Fibroblast of skin of left quadriceps (primary cell): ENCODE measurements around the gene TMCC3.

Source experiments
- DNase-seq, 2 experiments: peaks; one replicate each; pipeline ENCODE4 v3.0.0-alpha.2; 2013; ENCODE audit warnings: low read depth in 2 of 2

Gene TMCC3

DNA sequence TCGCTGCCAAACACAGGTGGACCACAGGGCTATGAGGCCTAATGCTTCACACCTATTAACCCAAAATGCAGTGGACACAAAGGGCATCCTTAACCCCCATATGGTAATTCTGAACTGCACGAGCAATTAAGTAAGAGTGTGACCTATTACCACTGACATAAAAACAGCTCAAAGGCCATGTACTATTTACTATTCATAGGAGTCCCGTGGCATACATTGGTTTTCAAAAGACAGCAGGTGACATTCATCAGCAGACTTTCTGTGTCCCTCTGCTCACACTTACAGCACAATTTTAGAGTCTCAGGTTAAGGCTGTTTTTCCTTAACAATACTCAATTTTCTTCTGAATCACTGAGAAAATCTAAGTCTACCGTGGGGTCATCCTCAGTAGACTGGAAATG, 23.1 kb upstream of the TMCC3 start:
- no peak for DNase-seq

DNA sequence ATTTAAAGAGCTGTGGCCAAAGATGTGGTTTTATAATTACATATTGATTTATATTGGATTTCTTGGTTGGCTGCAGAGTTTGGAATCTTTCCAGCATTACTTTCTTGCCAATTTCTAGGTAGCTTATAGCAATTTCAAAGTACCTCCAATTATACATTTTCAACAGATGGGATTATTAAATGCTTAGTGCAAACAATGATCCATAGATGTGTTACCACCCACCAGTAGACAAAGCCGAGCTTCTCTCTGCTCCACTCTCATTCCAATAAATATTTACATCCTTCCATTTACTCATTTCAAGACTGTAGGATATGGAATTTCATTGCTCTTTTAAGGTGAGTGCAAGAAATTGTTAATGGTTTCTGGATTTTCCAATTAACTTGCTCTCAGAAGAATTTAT, 21.6 kb upstream of the TMCC3 start:
- DNase-seq, result no peak

- DNase-seq, result no peak
These were observed 20.5 kb upstream of the TMCC3 start for GRCh38 chr12:94670898-94671297.

- DNase-seq, result no peak
These were observed 19.7 kb upstream of the TMCC3 start for GRCh38 chr12:94670075-94670474.

DNA sequence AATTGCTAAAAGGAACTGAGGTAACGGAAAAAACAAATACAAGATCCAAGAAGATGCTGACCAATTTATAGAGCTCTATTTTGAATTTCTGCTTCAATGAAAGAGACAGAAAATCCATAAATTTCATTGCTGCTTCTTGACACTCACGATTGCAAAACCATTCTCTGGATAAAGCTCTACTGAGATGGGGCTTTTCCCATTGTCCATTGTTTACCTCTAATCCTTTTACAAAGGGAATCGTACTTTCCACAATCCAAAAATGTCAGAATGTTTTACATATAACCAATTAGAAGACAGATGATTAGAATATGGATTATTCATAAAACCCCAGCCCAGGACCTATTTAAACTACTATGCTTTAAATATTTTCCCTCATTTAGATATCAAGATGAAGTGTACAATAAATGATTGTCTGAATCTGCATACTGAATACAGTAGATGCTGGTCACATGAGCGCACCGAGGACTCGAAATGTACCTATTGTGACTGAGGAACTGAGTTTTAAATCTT, 16.7 kb upstream of the TMCC3 start:
- DNase-seq, result no peak

DNA sequence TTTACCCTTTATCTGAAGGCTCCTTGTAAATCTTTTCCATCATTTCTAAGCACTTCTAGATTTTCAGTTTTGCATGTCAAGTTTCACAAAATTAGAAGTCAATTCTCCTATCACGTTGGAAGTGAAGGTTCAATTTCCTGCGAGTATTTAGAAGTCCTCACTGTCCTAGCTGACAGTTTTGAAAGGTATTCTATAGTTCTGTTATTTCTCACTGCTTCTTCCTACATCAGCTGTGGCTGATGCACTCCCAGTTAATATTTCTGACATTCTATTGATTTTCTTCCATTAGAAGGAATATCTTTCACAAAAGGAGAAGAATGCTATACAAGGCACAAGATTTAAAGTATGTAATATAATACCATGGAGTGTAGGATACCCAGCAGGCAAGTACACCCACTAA, 15.8 kb upstream of the TMCC3 start:
- no peak for DNase-seq

DNA sequence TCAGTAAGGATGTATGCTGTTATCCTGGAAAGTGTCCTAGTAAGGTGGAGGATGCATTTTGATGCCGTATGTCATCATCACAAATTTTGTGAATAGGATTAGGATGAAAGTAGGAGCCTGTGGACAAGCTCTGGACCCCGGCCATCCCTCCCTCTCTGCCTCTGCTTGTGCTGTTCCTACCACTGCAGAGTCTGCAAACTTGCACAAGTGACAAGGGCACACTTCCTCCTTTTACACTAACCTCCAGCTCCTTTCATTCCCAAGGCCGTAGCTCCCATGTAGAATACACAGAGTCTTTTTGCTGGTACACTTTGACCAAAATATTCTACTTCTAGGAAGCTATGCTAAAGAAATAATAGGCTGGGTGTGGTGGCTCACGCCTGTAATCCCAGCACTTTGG, 13.3 kb upstream of the TMCC3 start:
- DNase-seq, result no peak

DNA sequence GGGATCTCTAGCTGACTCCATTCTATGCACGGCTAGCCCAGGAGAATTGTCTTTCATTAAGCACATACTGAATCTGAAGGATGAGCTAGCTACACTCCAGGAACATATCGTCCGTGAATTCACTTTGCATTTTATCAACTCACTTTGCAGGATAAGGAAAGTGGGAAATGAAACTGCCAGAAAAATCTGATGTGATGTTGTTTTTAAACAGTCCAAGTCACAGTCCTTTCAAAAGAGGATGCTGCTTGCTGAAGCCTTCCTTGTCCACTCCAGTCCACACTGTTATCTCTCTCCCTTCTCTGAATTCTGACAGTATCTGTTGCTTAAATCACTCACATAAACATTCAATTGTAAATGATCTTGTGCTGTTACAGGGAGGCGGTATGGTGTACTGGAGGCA, 12.7 kb upstream of the TMCC3 start:
- DNase-seq, result no peak

GRCh38 chr12:94660436-94660835, 10.1 kb upstream of the TMCC3 start:
- DNase-seq, result no peak

DNA sequence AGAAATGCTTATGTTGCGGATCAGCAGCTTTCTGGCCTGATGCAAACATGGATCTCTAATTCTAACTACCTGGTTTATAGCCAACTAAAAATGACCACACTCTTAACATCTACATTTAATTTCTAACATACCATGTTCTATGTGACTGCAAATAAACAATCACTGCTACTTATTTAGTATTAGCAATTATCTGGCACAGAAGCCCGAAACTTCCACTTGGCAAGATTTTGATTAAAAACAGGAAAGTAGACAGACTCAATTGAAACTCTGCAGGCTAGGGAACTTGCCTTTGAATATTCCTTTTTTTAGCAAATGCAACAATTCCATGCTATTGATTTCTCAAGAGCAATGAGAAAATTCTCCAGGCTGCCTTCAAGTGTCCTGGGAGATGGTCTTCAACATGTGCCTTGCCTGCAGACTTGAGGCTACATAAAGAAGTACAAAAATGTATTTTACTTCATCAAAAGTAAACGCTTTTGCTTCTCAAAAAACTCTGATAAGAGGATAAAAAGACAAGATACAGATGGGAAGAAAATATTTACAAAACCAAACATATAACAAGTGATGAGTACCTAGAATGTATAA, 9.1 kb upstream of the TMCC3 start:
- no peak for DNase-seq

- no peak for DNase-seq
These were observed 8.6 kb upstream of the TMCC3 start for GRCh38 chr12:94658931-94659330.

DNA sequence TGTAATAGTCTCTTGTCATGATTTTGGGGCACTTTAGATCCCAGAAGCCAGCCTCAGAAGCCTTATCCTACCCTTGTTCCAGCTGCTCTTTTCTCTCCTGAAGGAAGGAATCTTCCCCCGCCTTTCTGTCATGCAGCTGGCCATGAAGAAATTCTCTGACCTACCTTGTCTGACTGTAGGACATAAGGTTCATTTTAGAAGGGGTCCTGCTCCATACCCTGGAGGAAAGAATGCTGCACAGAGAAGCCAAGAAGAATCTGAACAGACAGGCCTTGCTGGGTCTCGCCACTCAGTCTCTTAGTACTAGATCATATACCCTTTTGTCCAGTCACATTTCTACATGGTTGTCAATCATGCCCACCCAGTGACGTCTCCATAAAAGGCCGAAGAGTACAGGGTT, 6.2 kb upstream of the TMCC3 start:
- no peak for DNase-seq

GRCh38 chr12:94649349-94650142, 811 bp downstream of the TMCC3 start:
- no peak for DNase-seq

- DNase-seq, result no peak
These were observed 1.8 kb downstream of the TMCC3 start for GRCh38 chr12:94648578-94648977.

GRCh38 chr12:94644141-94644979, 6.0 kb downstream of the TMCC3 start:
- peak in 1 of 2 experiments; percentile 26 for DNase-seq

DNA sequence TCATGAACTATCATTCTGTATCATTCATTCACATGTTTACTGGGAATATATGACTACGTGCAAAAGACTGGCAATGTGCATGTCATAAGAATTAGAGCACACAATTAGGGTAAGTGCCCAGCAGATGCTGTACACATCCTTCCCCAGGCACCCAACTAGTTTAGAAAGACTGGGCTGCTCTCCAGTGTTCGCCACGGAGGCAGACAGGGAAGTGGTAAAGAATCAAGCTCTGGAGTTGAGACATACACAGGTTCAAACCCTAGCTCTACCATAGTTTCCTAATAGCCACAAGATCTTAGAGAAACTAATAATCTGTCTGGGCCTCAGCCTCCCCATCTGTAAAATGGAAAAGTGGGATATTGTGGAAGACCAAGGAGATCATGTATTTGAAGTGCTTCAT, 6.8 kb downstream of the TMCC3 start:
- DNase-seq, result no peak

DNA sequence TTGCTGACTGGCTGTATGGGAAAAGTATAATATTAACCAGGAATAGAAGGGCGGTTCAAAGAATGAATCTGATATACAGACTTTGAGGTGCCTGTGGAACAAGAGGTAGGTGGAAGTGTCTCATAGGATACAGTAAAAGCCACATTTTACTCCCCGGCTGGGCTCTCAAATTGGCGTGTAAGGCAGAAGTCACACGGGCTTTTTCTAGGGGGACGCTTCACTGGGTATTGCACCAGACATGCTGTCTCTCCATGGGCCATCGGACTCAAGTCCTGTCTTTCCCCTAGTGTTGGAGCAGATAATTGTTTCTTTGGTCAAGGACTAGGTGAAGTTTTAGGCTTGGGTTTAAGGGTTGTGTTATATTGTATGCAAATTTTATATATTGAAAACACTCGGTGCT, 9.1 kb downstream of the TMCC3 start:
- DNase-seq, result no peak

DNA sequence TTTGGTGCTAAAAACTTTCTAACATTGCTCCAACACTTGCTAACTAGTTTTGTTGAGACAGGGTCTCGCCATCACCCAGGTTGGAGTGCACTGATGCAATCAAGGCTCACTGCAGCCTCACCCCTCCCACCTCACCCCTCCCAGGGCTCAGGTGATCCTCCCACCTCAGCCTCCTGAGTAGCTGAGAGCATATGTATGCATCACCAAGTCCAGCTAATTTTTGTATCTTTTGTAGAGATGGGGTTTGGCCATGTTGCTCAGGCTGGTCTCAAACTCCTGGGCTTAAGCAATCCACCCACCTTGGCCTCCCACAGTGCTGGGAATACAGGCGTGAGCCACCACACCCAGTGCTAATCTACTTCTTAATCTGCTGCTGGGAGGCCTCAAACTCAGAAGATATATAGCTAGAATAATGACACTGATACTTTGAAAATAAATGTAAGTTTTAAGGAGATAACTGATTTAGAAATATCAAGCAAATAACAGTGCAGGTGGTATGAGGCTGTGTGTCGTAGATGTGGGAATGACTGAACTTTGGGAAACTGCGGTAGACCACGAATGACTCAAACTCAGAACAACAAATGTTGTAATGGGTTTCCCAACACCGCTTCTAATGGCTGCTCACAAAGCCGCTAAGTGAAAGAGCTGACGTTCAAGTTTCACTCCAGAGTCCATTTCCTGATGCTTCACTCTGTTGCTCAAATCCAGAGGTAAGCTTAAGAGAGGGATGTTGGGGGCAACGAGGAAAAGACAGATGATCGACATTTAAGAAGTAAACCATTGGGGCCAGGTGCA, 10.0 kb downstream of the TMCC3 start:
- DNase-seq, result peak in 1 of 2 experiments; percentile 15

DNA sequence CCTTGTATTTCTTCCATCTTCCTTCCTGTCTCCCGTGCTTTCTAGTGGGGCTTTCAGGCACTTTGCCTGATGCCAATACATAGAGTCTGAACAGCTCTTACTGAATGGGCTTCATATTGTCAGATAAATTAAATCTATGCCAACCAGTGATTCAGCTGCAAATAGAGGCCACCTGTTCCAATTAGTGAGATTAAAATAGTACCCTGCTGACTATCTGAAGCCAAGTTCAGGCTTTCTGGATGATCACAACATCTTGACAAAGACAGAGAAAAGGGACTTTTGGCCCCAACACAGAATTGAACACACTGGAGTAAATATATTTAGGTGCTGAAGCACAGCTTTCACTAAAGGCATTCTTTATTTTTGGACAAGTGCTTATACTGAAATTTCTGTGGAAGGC, 11.8 kb downstream of the TMCC3 start:
- no peak for DNase-seq

GRCh38 chr12:94637390-94638113, 12.8 kb downstream of the TMCC3 start:
- no peak for DNase-seq

GRCh38 chr12:94636462-94637085, 13.8 kb downstream of the TMCC3 start:
- no peak for DNase-seq
